ENCODE results near the gene P2RX5.

GRCh38 chr17:3732210-3732621, 36.3 kb upstream of the P2RX5 start:
- TF ChIP-seq CTCF (IDR thresholded peaks at IDR 0.05) (no peak), POLR2A (IDR thresholded peaks at IDR 0.05) (no peak)
